ENCODE data around the gene RBM47.

The RBM47 gene

DNA sequence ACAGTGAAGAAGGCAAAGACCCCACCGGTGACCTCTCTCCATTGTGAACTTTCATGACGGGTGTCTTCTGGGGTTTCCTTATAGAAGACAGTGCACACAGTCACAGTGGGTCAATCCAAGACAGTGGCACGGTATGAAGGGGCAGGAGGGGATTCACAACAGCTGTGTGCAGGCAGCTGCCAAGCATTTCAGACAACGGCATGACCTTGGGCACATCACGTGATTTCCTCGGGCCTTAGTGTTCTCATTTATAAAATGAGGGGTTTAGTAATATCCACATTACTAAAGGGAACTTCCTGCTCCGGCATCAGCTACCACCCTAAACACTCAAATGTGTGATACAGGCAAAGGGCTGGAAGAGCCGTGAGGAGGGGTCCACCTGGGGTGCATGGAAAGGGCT, 42.9 kb downstream of the RBM47 start:
- Histone ChIP-seq H3K9me3 (ENCODE audit: severe bottlenecking) (no peaks in the 10 kb centered on the region), H3K4me3 (ENCODE audit: low read depth, low read length) (no peak overlapping the region), H3K36me3 (no peaks in the 10 kb centered on the region), H3K27me3 (ENCODE audit: insufficient read depth, low read depth, severe bottlenecking) (no peaks in the 10 kb centered on the region), H3K27ac (no peak overlapping the region)
- DNase-seq = no peak
- TF ChIP-seq, protein P1, sequence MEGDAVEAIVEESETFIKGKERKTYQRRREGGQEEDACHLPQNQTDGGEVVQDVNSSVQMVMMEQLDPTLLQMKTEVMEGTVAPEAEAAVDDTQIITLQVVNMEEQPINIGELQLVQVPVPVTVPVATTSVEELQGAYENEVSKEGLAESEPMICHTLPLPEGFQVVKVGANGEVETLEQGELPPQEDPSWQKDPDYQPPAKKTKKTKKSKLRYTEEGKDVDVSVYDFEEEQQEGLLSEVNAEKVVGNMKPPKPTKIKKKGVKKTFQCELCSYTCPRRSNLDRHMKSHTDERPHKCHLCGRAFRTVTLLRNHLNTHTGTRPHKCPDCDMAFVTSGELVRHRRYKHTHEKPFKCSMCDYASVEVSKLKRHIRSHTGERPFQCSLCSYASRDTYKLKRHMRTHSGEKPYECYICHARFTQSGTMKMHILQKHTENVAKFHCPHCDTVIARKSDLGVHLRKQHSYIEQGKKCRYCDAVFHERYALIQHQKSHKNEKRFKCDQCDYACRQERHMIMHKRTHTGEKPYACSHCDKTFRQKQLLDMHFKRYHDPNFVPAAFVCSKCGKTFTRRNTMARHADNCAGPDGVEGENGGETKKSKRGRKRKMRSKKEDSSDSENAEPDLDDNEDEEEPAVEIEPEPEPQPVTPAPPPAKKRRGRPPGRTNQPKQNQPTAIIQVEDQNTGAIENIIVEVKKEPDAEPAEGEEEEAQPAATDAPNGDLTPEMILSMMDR (IDR thresholded peaks at IDR 0.05; ENCODE audit: low read depth, low read length) = no peak

DNA sequence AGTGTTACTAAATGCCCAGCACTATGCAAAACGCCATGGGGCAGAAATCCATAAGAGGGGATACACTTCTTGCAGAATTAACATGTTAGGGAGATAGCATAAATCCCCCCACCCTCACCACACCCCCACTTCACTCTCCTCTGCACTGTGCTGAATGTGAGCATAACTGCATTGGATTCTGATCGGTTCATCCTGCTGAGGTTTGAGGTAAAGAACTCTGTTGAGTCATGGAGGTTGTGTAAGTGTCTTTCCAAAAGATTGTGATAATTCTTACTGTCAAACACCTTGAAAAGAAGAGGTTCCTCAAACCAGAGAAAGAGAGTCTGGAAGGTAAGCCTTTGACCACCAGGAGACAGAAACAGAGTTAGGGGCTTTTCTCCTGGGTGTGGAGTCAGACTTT, 43.6 kb downstream of the RBM47 start:
- no peaks in the 10 kb centered on the region for H3K9me3 ChIP-seq (ENCODE audit: severe bottlenecking)
- DNase-seq = no peak
- peak overlapping the region; percentile 61 for H3K27ac ChIP-seq
- TF ChIP-seq, protein P1 (IDR thresholded peaks at IDR 0.05; ENCODE audit: low read depth, low read length) = no peak
- no peak overlapping the region for H3K4me3 ChIP-seq (ENCODE audit: low read depth, low read length)
- no peaks in the 10 kb centered on the region for H3K36me3 ChIP-seq
- H3K27me3 ChIP-seq (ENCODE audit: insufficient read depth, low read depth, severe bottlenecking) = no peaks in the 10 kb centered on the region

DNA sequence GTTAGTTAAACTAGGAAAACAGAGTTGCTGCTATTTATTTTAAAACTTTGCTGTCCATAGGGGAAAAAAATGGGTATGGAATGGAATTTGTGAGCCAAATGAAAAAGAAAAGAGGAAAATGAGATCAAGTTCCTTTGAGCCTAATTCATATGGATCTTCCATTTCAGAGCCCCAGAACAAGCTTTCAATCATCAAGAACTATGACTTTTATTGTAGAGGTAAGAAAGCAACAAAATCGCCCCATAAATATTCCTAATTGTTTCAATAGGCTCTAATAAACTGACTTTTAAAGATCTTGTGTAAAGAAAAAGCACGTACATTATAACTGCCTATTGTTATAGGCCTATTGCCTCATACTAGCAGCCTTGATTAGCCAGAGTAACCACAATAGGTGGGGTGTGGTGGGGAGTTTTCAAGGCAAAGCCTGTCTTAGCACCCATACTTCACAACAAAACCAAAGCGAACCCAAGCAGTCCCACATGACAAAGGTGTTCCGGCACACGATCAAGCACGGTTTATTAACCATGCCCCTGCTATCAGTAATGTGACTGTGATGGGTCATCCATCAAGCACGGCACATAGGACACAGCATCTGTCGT, 44.4 kb downstream of the RBM47 start:
- no peaks in the 10 kb centered on the region for H3K9me3 ChIP-seq (ENCODE audit: severe bottlenecking)
- no peaks in the 10 kb centered on the region for H3K36me3 ChIP-seq
- H3K27me3 ChIP-seq (ENCODE audit: insufficient read depth, low read depth, severe bottlenecking) = no peaks in the 10 kb centered on the region
- TF ChIP-seq, protein P1 (IDR thresholded peaks at IDR 0.05; ENCODE audit: low read depth, low read length) = no peak
- H3K4me3 ChIP-seq (ENCODE audit: low read depth, low read length) = no peak overlapping the region
- peak; percentile 26 for DNase-seq
- peak overlapping the region; percentile 61 for H3K27ac ChIP-seq

DNA sequence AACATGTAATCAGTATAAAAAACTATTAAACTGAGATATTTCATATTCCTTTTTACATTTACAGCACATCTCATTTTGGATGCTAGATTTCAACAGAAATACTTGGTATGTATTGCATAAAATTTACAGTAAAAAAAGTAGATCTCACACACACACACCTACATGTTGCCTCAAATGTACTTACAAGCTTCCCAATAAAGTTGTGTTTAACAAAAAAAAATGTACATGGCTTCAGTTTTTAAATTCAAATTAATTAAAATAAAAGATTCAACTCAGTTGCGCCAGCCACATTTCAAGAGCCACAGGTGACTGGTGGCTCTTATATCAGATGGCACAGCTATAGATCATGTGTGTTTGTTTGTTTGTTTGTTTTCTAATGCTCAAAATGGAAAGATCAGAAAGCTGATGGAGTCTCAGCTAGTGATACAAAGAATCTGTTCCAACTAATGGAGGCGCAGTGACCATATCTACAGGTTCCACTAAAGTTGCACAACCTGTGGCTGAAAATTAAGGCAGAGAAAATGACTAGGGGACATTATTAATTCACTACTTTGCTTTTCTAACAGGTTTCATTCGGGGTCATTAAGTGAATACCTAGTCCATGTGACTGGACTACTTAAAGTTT, 45.0 kb downstream of the RBM47 start:
- H3K27me3 ChIP-seq (ENCODE audit: insufficient read depth, low read depth, severe bottlenecking) = no peaks in the 10 kb centered on the region
- H3K9me3 ChIP-seq (ENCODE audit: severe bottlenecking) = no peaks in the 10 kb centered on the region
- no peak overlapping the region for H3K4me3 ChIP-seq (ENCODE audit: low read depth, low read length)
- no peak for DNase-seq
- H3K27ac ChIP-seq = peak overlapping the region; percentile 61
- TF ChIP-seq, protein P1 (IDR thresholded peaks at IDR 0.05; ENCODE audit: low read depth, low read length) = no peak
- H3K36me3 ChIP-seq = no peaks in the 10 kb centered on the region

DNA sequence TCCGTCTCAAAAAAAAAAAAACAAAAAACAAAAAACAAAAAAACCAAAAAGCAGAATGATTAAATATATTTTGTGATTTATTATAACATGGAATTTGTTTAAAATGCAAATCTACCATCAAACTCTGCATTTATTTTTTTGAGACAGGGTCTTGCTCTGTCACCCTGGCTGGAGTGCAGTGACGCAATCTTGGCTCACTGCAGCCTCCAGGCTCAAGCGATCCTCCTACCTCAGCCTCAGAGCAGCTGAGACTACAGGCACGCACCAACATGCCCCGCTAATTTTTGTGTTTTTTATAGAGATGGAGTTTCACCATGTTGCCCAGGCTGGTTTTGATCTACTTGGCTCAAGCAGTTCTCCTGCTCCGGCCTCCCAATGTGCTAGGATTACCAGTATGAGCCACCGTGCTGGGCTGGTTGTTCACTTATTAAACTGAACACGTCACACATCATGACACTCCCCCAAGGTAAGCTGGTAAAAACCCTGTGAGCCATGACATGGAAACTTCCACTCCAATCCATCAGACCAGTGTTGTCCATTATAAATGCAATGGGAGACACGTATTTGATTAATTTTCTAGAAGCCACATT, 45.7 kb downstream of the RBM47 start:
- TF ChIP-seq, protein P1 (IDR thresholded peaks at IDR 0.05; ENCODE audit: low read depth, low read length) = no peak
- peak overlapping the region; percentile 61 for H3K27ac ChIP-seq
- DNase-seq = peak; percentile 65
- H3K9me3 ChIP-seq (ENCODE audit: severe bottlenecking) = no peaks in the 10 kb centered on the region
- H3K4me3 ChIP-seq (ENCODE audit: low read depth, low read length) = no peak overlapping the region
- H3K27me3 ChIP-seq (ENCODE audit: insufficient read depth, low read depth, severe bottlenecking) = no peaks in the 10 kb centered on the region
- H3K36me3 ChIP-seq = no peaks in the 10 kb centered on the region

Data from WERI-Rb-1 (cell line).